Activated naive CD4-positive, alpha-beta T cell treated with anti-CD3 and anti-CD28 coated beads for 36 hours (primary cell): ENCODE measurements around the gene ELSPBP1. TPM values are rescaled to one million over a fixed set of nuclear protein-coding genes. Genes with fewer than 3 reads are reported as not detected.
"Not testable (repeated sequence)": the region's sequence is repeated elsewhere in the genome, so short reads cannot be mapped to it uniquely, and the experiment has no call there.

ENCODE experiments used
- CTCF ChIA-PET: fragments of 350-600 bp; sonication (Branson Sonifier 250); formaldehyde crosslinking; loops from one replicate; lab custom pipeline; 2021; ENCODE audit warnings: antibody characterized with exemption; lab: Charles Lee
- DNase-seq: peaks from one replicate; pipeline ENCODE4 v3.0.0-alpha.2; 2020
- H3K27ac Mint-ChIP-seq: one replicate; pipeline ENCODE4 v1.8.0; 2021; ENCODE audit warnings: mild to moderate bottlenecking, mixed read lengths
- H3K27me3 Mint-ChIP-seq: one replicate; pipeline ENCODE4 v1.8.0; 2021; ENCODE audit warnings: low read depth, mixed read lengths
- H3K36me3 Mint-ChIP-seq: one replicate; pipeline ENCODE4 v1.8.0; 2021; ENCODE audit warnings: low read depth, mixed read lengths
- H3K4me1 Mint-ChIP-seq: one replicate; pipeline ENCODE4 v1.8.0; 2021; ENCODE audit warnings: low read depth, mixed read lengths
- H3K4me3 Mint-ChIP-seq: one replicate; pipeline ENCODE4 v1.8.0; 2021; ENCODE audit warnings: mild to moderate bottlenecking, moderate library complexity, mixed read lengths
- H3K9me3 Mint-ChIP-seq: one replicate; pipeline ENCODE4 v1.8.0; 2021; ENCODE audit warnings: mixed read lengths
- intact Hi-C: fragments of 100-400 bp; cut with micrococcal nuclease; formaldehyde crosslinking; loops from one replicate; pipeline ENCODE4 v1.15.1; 2023
- total RNA-seq, 2 experiments: library from RNA; stranded (reverse); gene quantifications; one replicate each; pipeline ENCODE4 v1.2.3, GENCODE V29; 2021

Gene ELSPBP1
- total RNA-seq: not detected

DNA sequence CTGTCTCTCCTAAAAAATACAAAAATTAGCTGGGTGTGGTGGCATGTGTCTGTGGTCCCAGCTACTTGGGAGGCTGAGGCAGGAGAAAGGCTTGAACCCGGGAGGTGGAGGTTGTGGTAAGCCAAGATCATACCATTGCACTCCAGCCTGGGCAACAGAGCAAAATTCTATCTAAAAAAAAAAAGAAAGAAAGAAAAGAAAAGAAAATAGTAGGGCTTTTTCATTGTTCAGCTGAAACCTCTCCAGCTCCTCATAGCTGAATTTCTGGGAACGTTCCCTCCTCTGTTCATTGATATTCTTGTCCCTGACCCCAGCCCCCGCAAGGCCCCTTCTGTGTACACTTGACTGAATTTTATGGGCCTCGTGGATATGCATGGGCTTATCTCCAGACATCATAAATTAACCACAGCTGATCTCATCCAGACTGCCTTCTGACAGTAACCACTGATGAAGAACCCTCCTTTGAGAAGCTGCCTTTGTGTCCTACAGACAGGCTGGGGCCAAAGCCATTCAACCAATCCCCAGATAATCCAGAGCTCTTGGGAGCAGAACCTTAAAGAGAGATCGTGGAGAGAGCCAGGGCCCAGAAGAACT lies at the start of gene ELSPBP1:
Gene ELSPBP1, plus strand, starts transcription at position 424 of the 594 bp plus-strand sequence. CDS start 14,036 bp downstream, outside the sequence.
- no peaks in the 10 kb centered on the region for H3K36me3 Mint-ChIP-seq
- intact Hi-C loops: no loop called here
- H3K9me3 Mint-ChIP-seq: no peaks in the 10 kb centered on the region
- CTCF ChIA-PET: no interaction called here
- peaks cover 14% of the 10 kb centered on the region for H3K27me3 Mint-ChIP-seq
- no peak within 1 kb of the TSS for H3K4me3 Mint-ChIP-seq
- H3K27ac Mint-ChIP-seq: no peak within 1 kb of the TSS
- H3K4me1 Mint-ChIP-seq: no peaks in the 10 kb centered on the region
- no peak for DNase-seq

DNA sequence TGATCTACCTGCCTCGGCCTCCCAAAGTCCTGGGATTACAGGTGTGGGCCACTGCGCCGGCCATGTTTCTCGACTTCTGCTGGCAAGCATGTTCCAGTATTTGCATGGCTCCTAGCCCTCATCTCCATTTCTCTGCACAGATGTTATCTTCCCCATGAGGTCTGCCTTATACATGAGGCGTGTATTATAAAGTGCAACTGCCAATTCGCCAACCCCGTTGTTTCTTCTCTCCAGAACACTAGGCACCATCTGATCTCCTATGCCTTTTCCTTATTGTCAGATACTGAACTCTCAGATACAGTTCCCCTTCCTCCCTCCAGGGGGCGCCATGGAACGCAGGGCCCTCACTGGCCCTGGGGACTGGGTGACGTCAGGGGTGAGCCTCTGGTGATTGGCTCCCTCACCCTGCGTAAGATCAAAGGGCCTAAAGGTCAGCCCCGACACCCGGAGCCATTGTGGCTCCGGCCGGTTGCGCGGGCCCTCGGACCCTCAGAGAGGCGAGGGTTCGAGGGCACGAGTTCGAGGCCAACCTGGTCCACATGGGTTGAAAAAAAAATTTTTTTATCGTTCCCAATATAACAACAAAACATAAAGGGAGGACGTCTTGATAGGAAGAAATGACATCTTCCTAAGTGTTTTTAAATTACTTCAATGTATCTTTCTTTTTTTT lies 44.4 kb upstream of the ELSPBP1 start:
- H3K9me3 Mint-ChIP-seq, H3K36me3 Mint-ChIP-seq, H3K4me3 Mint-ChIP-seq, CTCF ChIA-PET, DNase-seq, intact Hi-C loops, H3K27ac Mint-ChIP-seq, H3K4me1 Mint-ChIP-seq, H3K27me3 Mint-ChIP-seq: not testable (repeated sequence)

DNA sequence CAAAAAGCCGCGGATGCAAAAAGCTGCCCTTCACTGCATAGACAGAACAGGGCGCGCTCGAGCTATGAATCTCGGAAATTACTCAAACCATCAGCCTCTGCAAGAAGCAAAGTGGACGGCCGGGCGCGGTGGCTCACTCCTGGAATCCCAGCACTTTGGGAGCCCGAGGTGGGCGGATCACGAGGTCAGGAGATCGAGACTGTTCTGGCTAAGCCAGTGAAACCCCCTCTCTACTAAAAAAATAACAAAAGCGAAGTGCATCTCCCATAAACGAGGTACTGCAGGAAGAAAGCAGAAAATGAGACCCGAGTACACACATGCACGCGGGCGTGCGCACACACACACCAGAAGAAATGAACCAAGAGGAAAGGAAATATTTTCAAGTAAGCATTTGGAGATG lies 42.3 kb upstream of the ELSPBP1 start:
- H3K4me3 Mint-ChIP-seq, H3K27me3 Mint-ChIP-seq, intact Hi-C loops, H3K27ac Mint-ChIP-seq, H3K4me1 Mint-ChIP-seq, CTCF ChIA-PET, DNase-seq, H3K9me3 Mint-ChIP-seq, H3K36me3 Mint-ChIP-seq: not testable (repeated sequence)

GRCh38 chr19:47955936-47956335 lies 38.5 kb upstream of the ELSPBP1 start:
- intact Hi-C loops, H3K36me3 Mint-ChIP-seq, H3K9me3 Mint-ChIP-seq, H3K27me3 Mint-ChIP-seq, H3K4me1 Mint-ChIP-seq, H3K4me3 Mint-ChIP-seq, CTCF ChIA-PET, DNase-seq, H3K27ac Mint-ChIP-seq: not testable (repeated sequence)

GRCh38 chr19:47973529-47973928 lies 20.9 kb upstream of the ELSPBP1 start:
- no peak for DNase-seq
- H3K4me1 Mint-ChIP-seq: no peaks in the 10 kb centered on the region
- H3K9me3 Mint-ChIP-seq: no peaks in the 10 kb centered on the region
- peaks cover 25% of the 10 kb centered on the region for H3K27me3 Mint-ChIP-seq
- CTCF ChIA-PET: interaction anchor here (0.9 kb wide), 1 partner anchor 10 kb away, joined by 3 read pairs; no protein-coding TSS in a partner anchor
- H3K4me3 Mint-ChIP-seq: no peak overlapping the region
- intact Hi-C loops: no loop called here
- H3K36me3 Mint-ChIP-seq: no peaks in the 10 kb centered on the region
- H3K27ac Mint-ChIP-seq: no peak overlapping the region

GRCh38 chr19:47991191-47991808 lies 3.1 kb upstream of the ELSPBP1 start:
- Mint-ChIP-seq H3K27me3 (peaks cover 12% of the 10 kb centered on the region), H3K4me3 (no peak overlapping the region), H3K9me3 (no peaks in the 10 kb centered on the region), H3K36me3 (no peaks in the 10 kb centered on the region), H3K4me1 (no peaks in the 10 kb centered on the region), H3K27ac (no peak overlapping the region)
- CTCF ChIA-PET: no interaction called here
- DNase-seq: no peak
- intact Hi-C loops: no loop called here

DNA sequence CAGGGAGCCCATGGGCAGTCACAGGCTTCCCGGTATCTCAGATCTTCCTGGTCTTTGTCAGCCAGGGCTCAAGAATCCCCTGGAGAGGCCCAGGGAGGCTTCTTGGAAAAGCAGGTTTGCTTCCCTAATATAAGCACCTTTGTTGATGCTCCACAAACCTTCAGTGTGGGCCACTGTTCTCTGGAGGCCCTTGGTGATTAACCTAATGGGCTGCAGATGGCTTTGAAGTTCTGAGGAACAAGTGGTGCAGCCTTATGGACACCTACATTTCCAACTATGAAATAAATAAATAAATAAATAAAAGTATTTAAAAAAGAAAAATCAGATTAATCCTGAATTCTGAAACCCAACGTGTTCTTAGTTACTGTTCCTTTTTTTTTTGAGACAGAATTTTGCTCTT lies 2.4 kb upstream of the ELSPBP1 start, which contains the start of gene BSPH1:
Gene BSPH1, minus strand, starts transcription at position 101 of the 400 bp plus-strand sequence. Its CDS starts 89 bp downstream, at position 12.
- Mint-ChIP-seq H3K4me1 (no peaks in the 10 kb centered on the region), H3K9me3 (no peaks in the 10 kb centered on the region), H3K36me3 (no peaks in the 10 kb centered on the region), H3K27ac (no peak within 1 kb of the TSS), H3K27me3 (peaks cover 14% of the 10 kb centered on the region), H3K4me3 (no peak within 1 kb of the TSS)
- DNase-seq: no peak
- CTCF ChIA-PET: no interaction called here
- intact Hi-C loops: no loop called here

DNA sequence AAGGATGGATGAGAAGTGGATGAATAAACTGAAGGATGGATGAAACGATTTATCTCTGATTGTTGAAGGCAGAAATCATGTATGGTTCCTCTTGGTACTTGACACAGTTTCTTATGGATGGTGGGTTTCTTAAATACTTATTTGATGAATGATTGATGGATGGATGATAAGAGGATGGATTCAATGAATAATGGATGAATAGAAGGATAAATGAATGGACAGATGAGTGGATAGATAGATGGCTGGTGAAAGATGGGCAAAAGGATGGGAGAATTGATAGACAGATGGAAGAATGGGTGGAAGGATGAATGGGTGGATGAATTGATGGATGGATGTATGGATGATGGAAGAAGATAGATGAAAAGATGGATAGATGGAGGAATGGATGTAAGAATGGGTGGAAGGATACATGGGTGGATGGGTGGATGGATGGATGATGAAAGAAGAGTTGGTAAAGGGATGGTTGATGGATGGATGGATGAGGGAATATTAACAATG lies 1.8 kb downstream of the ELSPBP1 start:
- CTCF ChIA-PET: no interaction called here
- no peaks in the 10 kb centered on the region for H3K4me1 Mint-ChIP-seq
- no peak overlapping the region for H3K27ac Mint-ChIP-seq
- DNase-seq: no peak
- peaks cover 7% of the 10 kb centered on the region for H3K27me3 Mint-ChIP-seq
- no peaks in the 10 kb centered on the region for H3K9me3 Mint-ChIP-seq
- intact Hi-C loops: no loop called here
- no peaks in the 10 kb centered on the region for H3K36me3 Mint-ChIP-seq
- no peak overlapping the region for H3K4me3 Mint-ChIP-seq

GRCh38 chr19:47998800-47999199 lies 4.4 kb downstream of the ELSPBP1 start:
- no peaks in the 10 kb centered on the region for H3K4me1 Mint-ChIP-seq
- H3K27me3 Mint-ChIP-seq: peaks cover 7% of the 10 kb centered on the region
- DNase-seq: no peak
- H3K36me3 Mint-ChIP-seq: no peaks in the 10 kb centered on the region
- CTCF ChIA-PET: interaction anchor here (0.6 kb wide), 1 partner anchor 84 kb away, joined by 3 read pairs; no protein-coding TSS in a partner anchor
- no peak overlapping the region for H3K4me3 Mint-ChIP-seq
- no peaks in the 10 kb centered on the region for H3K9me3 Mint-ChIP-seq
- intact Hi-C loops: no loop called here
- no peak overlapping the region for H3K27ac Mint-ChIP-seq

GRCh38 chr19:48000846-48001245 lies 6.4 kb downstream of the ELSPBP1 start:
- Mint-ChIP-seq H3K27me3 (peaks cover 6% of the 10 kb centered on the region), H3K27ac (no peak overlapping the region), H3K36me3 (no peaks in the 10 kb centered on the region), H3K4me3 (no peak overlapping the region), H3K4me1 (no peaks in the 10 kb centered on the region), H3K9me3 (no peaks in the 10 kb centered on the region)
- CTCF ChIA-PET: interaction anchor here (1.3 kb wide), 1 partner anchor 138 kb away, joined by 3 read pairs; no protein-coding TSS in a partner anchor
- DNase-seq: no peak
- intact Hi-C loops: no loop called here

DNA sequence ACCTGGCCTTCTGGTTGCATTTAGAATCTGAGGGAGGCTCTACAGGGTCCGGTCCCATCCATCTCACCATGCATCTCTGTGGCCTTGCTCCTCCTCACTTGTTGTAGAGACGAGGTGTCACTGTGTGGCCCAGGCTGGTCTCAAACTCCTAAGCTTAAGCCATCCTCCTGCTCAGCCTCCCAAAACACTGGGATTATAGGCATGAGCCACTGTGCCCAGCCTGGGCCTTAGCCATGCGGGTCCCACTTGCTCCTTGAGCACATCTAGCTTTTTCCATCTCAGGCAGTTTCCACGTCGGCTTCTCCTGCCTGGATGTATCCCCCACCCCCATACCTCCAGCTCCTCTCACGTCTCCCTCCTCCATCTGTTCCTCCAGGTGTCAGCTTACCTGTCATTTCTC lies 9.8 kb downstream of the ELSPBP1 start:
- H3K27ac Mint-ChIP-seq: no peak overlapping the region
- peaks cover 2% of the 10 kb centered on the region for H3K9me3 Mint-ChIP-seq
- intact Hi-C loops: no loop called here
- no peak for DNase-seq
- CTCF ChIA-PET: interaction anchor here (0.6 kb wide), 1 partner anchor 36 kb away, joined by 4 read pairs; no protein-coding TSS in a partner anchor
- no peak overlapping the region for H3K4me3 Mint-ChIP-seq
- no peaks in the 10 kb centered on the region for H3K36me3 Mint-ChIP-seq
- no peaks in the 10 kb centered on the region for H3K4me1 Mint-ChIP-seq
- peaks cover 2% of the 10 kb centered on the region for H3K27me3 Mint-ChIP-seq

DNA sequence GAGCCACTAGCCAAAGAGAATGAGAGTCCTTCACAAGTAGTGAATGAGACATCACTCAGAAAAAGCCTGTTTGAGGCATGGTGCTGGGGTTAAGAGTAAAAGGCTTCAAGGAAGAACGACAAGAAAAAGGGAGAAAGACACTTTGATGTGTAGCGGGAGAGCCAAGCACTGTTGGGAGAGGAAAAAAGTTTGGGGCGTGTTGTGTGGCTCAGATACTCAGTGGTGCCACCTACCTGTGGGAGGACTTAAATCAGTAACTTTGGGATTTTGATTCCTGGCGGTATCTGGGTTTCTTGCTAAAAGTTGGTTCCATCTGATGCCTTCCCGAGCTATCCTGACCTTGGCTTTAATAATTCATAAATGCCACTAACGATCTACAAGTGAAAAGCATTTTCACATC lies 12.3 kb downstream of the ELSPBP1 start:
- intact Hi-C loops: no loop called here
- Mint-ChIP-seq H3K36me3 (no peaks in the 10 kb centered on the region), H3K27ac (no peak overlapping the region), H3K27me3 (peaks cover 6% of the 10 kb centered on the region), H3K9me3 (peaks cover 2% of the 10 kb centered on the region), H3K4me1 (no peaks in the 10 kb centered on the region), H3K4me3 (no peak overlapping the region)
- DNase-seq: peak; percentile 6
- CTCF ChIA-PET: interaction anchor here (1.0 kb wide), 1 partner anchor 10 kb away, joined by 4 read pairs; no protein-coding TSS in a partner anchor
